GM12874 (cell line): Measurements from ENCODE around the gene PPIF.

ENCODE experiments used
- CTCF ChIP-seq: IDR thresholded peaks from 2 replicates; pipeline ENCODE4 v1.5.1; 2011; ENCODE audit warnings: low read depth, mild to moderate bottlenecking, control low read depth, low read length, moderate library complexity; ENCODE audit not compliant: insufficient read depth

Gene PPIF

DNA sequence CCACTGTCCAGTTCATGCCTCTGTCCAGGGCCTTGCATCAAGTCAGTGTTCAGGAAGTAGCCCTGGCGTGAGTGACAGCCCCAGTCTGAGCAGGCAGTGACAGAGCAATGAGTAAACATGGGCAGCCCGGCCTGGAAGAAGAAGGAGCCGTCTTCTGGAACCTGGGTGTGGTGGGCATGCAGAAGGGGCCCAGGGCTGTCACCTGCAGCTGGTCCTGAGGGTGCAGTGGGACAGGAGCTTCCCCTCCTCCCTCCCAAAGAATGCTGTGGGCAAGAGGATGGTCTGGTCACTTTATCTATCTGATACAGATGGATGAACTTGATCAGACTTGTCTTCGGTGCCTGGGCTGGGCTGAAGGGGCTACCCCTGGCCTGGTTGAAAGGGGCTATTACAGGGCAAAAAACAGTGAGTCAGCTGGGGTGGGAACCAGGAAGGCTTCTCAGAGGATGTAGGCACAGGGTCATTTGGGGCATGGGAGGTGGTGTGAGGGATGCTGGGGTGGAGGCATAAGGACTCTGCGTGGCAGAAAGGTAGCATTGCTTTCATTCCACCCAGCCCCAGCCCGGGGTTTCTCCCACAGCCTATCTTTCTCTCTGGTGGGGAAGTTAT is 42.7 kb upstream of the PPIF start:
- TF ChIP-seq CTCF, result no peak

GRCh38 chr10:79305515-79305914 is 41.8 kb upstream of the PPIF start:
- TF ChIP-seq CTCF, result no peak

GRCh38 chr10:79305988-79306387 is 41.3 kb upstream of the PPIF start:
- TF ChIP-seq CTCF, result no peak

DNA sequence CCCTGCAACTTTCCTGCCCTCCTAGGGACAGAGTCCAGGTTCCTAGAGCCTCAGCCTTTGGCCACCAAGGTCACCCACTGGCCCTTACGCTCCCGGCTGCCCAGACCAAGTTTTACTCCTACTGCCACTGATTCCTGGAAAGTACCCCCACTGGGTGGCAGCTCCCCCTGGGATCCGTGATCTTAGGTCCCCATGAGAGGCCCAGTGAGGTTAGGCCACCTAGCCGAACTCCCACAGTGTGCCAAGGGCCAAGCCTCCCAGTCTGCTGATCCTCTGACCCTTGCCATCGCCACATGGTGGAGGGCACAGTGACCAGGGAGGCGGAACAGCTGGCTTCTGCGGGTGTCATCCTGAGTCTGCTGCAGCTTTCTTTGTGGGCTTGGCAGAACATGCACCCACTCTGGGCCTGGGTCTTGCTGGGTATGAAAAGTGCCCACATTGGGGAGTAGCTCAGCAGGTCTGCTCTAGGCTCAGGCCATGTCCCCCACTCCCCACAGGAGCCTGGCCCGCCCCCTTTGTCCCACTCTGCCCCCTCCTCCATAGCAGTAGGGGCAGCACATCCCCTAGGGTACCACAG is 40.5 kb upstream of the PPIF start:
- no peak for TF ChIP-seq CTCF

DNA sequence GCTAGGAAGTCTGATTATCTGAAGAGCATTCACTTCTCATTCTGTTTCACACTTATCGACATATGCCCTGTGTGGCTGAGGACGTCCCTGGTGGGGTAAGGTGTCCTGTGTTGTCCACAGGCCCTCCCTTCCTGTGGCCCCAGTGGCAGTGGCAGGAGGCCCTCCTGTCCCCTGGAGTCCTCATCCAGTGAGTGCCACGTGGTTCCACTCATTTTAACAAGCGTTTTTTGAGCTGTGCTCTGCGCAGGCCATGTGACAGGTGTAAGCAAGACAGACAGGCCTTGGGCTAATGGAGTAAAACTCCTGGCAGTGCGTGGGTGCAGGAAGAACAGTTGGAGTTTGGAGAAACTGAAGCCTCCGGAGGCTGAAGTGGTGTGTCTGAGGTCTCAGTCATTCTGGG is 39.3 kb upstream of the PPIF start:
- TF ChIP-seq CTCF, result no peak

DNA sequence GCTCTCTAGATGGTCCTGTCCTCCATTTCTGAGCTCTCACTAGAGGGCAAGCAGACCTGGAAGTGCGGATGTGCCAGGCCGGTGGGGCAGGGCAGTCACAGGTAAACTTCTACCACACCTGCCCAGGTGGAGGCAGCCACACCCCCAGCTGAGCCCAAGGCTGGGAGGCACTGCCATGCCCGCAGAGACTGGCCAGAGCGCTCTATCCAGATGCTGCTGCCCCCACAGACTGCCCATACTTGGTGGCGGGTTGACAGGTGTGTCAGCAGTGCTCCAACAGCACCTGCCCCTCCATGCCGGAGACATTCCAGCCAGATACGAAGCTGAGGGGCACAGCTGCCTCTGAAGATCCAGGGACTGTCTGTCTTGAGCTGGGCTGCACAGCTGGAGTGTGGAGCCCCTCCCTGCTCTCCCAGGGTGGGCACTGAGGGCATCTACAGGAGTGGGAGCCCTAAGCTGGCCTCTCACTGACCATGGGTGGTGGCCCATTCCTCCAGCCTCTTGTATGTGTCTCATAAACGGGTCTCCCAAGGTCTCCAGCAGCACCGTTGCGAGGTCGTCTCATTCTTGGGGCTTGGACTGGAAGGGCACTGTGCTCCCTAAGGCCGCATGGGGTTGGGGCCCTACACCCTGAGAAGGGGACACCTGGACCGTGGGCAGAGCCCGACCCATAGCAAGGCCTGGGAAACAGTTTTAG is 38.2 kb upstream of the PPIF start:
- no peak for TF ChIP-seq CTCF

GRCh38 chr10:79310200-79310865 is 36.9 kb upstream of the PPIF start:
- TF ChIP-seq CTCF, result no peak
